Activated naive CD8-positive, alpha-beta T cell treated with anti-CD3 and anti-CD28 coated beads, Interleukin-2, amount 10 ng/mL, durations not matched to agents 7 days and 5 days (primary cell): Measurements from ENCODE around the gene FGFR2. TPM values are rescaled to one million over a fixed set of nuclear protein-coding genes. Genes with fewer than 3 reads are reported as not detected.

Source experiments
- ATAC-seq: fragments of 150-1000 bp; cut with Tn5 transposase; one replicate; pipeline ENCODE4 v1.10.0; 2021; ENCODE audit warnings: low read depth, moderate library complexity
- POLR2A ChIA-PET: fragments of 350-600 bp; sonication (Branson Sonifier 250); formaldehyde crosslinking; loops from one replicate; lab custom pipeline; 2021; ENCODE audit warnings: antibody characterized with exemption; lab: Charles Lee
- DNase-seq: peaks from one replicate; pipeline ENCODE4 v3.0.0; 2021
- H3K27ac Mint-ChIP-seq: one replicate; pipeline ENCODE4 v1.8.0; 2022; ENCODE audit warnings: mild to moderate bottlenecking, mixed read lengths
- H3K27me3 Mint-ChIP-seq: one replicate; pipeline ENCODE4 v1.8.0; 2022; ENCODE audit warnings: mild to moderate bottlenecking, moderate library complexity, mixed read lengths
- H3K36me3 Mint-ChIP-seq: one replicate; pipeline ENCODE4 v1.8.0; 2021; ENCODE audit warnings: mild to moderate bottlenecking, mixed read lengths
- H3K4me1 Mint-ChIP-seq: one replicate; pipeline ENCODE4 v1.8.0; 2021; ENCODE audit warnings: mixed read lengths
- H3K4me3 Mint-ChIP-seq: one replicate; pipeline ENCODE4 v1.8.0; 2022; ENCODE audit warnings: mild to moderate bottlenecking, moderate library complexity, mixed read lengths
- H3K9me3 Mint-ChIP-seq: one replicate; pipeline ENCODE4 v1.8.0; 2021; ENCODE audit warnings: mixed read lengths
- total RNA-seq, 2 experiments: library from RNA; stranded (reverse); gene quantifications; one replicate each; pipeline ENCODE4 v1.2.3, GENCODE V29; 2021

FGFR2 gene
- total RNA-seq, 2 experiments from 2014 or later, result 0.89 to 1.1 TPM

GRCh38 chr10:121590772-121591171 lies 7.5 kb downstream of the FGFR2 start:
- Mint-ChIP-seq H3K9me3 (peaks cover 1% of the 10 kb centered on the region), H3K27ac (no peak overlapping the region), H3K36me3 (no peaks in the 10 kb centered on the region), H3K4me1 (no peaks in the 10 kb centered on the region), H3K4me3 (no peak overlapping the region), H3K27me3 (peaks cover 13% of the 10 kb centered on the region)
- POLR2A ChIA-PET, result no interaction called here
- DNase-seq (no peak), ATAC-seq (no peak)

GRCh38 chr10:121589553-121589952 lies 8.7 kb downstream of the FGFR2 start:
- Mint-ChIP-seq H3K9me3 (peaks cover 1% of the 10 kb centered on the region), H3K27me3 (peaks cover 2% of the 10 kb centered on the region), H3K36me3 (no peaks in the 10 kb centered on the region), H3K4me1 (no peaks in the 10 kb centered on the region), H3K27ac (no peak overlapping the region), H3K4me3 (no peak overlapping the region)
- ATAC-seq (no peak), DNase-seq (no peak)
- POLR2A ChIA-PET, result no interaction called here

GRCh38 chr10:121583857-121584256 lies 14.4 kb downstream of the FGFR2 start:
- no peak for DNase-seq
- no peak overlapping the region for H3K4me3 Mint-ChIP-seq
- H3K27ac Mint-ChIP-seq, result no peak overlapping the region
- POLR2A ChIA-PET, result no interaction called here
- H3K27me3 Mint-ChIP-seq, result peaks cover 2% of the 10 kb centered on the region
- ATAC-seq, result no peak
- H3K36me3 Mint-ChIP-seq, result no peaks in the 10 kb centered on the region
- H3K4me1 Mint-ChIP-seq, result no peaks in the 10 kb centered on the region
- H3K9me3 Mint-ChIP-seq, result peaks cover 3% of the 10 kb centered on the region

GRCh38 chr10:121583258-121583657 lies 15.0 kb downstream of the FGFR2 start:
- POLR2A ChIA-PET, result no interaction called here
- DNase-seq (no peak), ATAC-seq (no peak)
- no peak overlapping the region for H3K4me3 Mint-ChIP-seq
- peaks cover 3% of the 10 kb centered on the region for H3K9me3 Mint-ChIP-seq
- H3K36me3 Mint-ChIP-seq, result no peaks in the 10 kb centered on the region
- H3K27me3 Mint-ChIP-seq, result peaks cover 2% of the 10 kb centered on the region
- H3K4me1 Mint-ChIP-seq, result no peaks in the 10 kb centered on the region
- no peak overlapping the region for H3K27ac Mint-ChIP-seq

- DNase-seq (no peak), ATAC-seq (no peak)
- Mint-ChIP-seq H3K27ac (no peak overlapping the region), H3K4me1 (no peaks in the 10 kb centered on the region), H3K27me3 (no peaks in the 10 kb centered on the region), H3K36me3 (no peaks in the 10 kb centered on the region), H3K9me3 (peaks cover 1% of the 10 kb centered on the region), H3K4me3 (no peak overlapping the region)
- POLR2A ChIA-PET, result no interaction called here
Observed at GRCh38 chr10:121580276-121581116, 17.7 kb downstream of the FGFR2 start.

- no peak overlapping the region for H3K4me3 Mint-ChIP-seq
- no peak for ATAC-seq
Observed at GRCh38 chr10:121579656-121580055, 18.6 kb downstream of the FGFR2 start.

GRCh38 chr10:121578965-121579364 lies 19.3 kb downstream of the FGFR2 start:
- peaks cover 1% of the 10 kb centered on the region for H3K27me3 Mint-ChIP-seq
- POLR2A ChIA-PET, result no interaction called here
- ATAC-seq (no peak), DNase-seq (no peak)
- H3K27ac Mint-ChIP-seq, result no peak overlapping the region
- H3K36me3 Mint-ChIP-seq, result no peaks in the 10 kb centered on the region
- H3K9me3 Mint-ChIP-seq, result peaks cover 1% of the 10 kb centered on the region
- no peak overlapping the region for H3K4me3 Mint-ChIP-seq
- H3K4me1 Mint-ChIP-seq, result no peaks in the 10 kb centered on the region

More at GRCh38 chr10:121579656-121580055, 18.6 kb downstream of the FGFR2 start:
- H3K9me3 Mint-ChIP-seq, result peaks cover 1% of the 10 kb centered on the region
- POLR2A ChIA-PET, result no interaction called here
- no peak for DNase-seq
- no peak overlapping the region for H3K27ac Mint-ChIP-seq
- no peaks in the 10 kb centered on the region for H3K4me1 Mint-ChIP-seq
- H3K27me3 Mint-ChIP-seq, result no peaks in the 10 kb centered on the region
- H3K36me3 Mint-ChIP-seq, result no peaks in the 10 kb centered on the region

GRCh38 chr10:121578298-121578697 lies 19.9 kb downstream of the FGFR2 start:
- Mint-ChIP-seq H3K27ac (no peak overlapping the region), H3K36me3 (no peaks in the 10 kb centered on the region), H3K27me3 (peaks cover 2% of the 10 kb centered on the region), H3K4me3 (no peak overlapping the region), H3K4me1 (no peaks in the 10 kb centered on the region), H3K9me3 (peaks cover 1% of the 10 kb centered on the region)
- ATAC-seq (no peak), DNase-seq (no peak)
- POLR2A ChIA-PET, result no interaction called here

- H3K4me1 Mint-ChIP-seq, result no peaks in the 10 kb centered on the region
- peaks cover 2% of the 10 kb centered on the region for H3K27me3 Mint-ChIP-seq
- POLR2A ChIA-PET, result no interaction called here
- H3K36me3 Mint-ChIP-seq, result no peaks in the 10 kb centered on the region
- no peak overlapping the region for H3K27ac Mint-ChIP-seq
- ATAC-seq (no peak), DNase-seq (no peak)
- no peak overlapping the region for H3K4me3 Mint-ChIP-seq
- H3K9me3 Mint-ChIP-seq, result no peaks in the 10 kb centered on the region
Observed at GRCh38 chr10:121577568-121577967, 20.7 kb downstream of the FGFR2 start.

- Mint-ChIP-seq H3K36me3 (no peaks in the 10 kb centered on the region), H3K4me3 (no peak overlapping the region), H3K9me3 (no peaks in the 10 kb centered on the region), H3K4me1 (no peaks in the 10 kb centered on the region), H3K27me3 (peaks cover 2% of the 10 kb centered on the region), H3K27ac (no peak overlapping the region)
- no peak for ATAC-seq
- POLR2A ChIA-PET, result no interaction called here
- DNase-seq, result no peak
Observed at GRCh38 chr10:121576139-121576538, 22.1 kb downstream of the FGFR2 start.

- no peak for DNase-seq
- Mint-ChIP-seq H3K27me3 (peaks cover 2% of the 10 kb centered on the region), H3K36me3 (no peaks in the 10 kb centered on the region), H3K27ac (no peak overlapping the region), H3K4me1 (no peaks in the 10 kb centered on the region), H3K9me3 (no peaks in the 10 kb centered on the region), H3K4me3 (no peak overlapping the region)
- POLR2A ChIA-PET, result no interaction called here
- no peak for ATAC-seq
Observed at GRCh38 chr10:121574519-121575166, 23.6 kb downstream of the FGFR2 start.

- Mint-ChIP-seq H3K27me3 (peaks cover 2% of the 10 kb centered on the region), H3K36me3 (no peaks in the 10 kb centered on the region), H3K4me1 (no peaks in the 10 kb centered on the region), H3K27ac (no peak overlapping the region), H3K4me3 (no peak overlapping the region), H3K9me3 (no peaks in the 10 kb centered on the region)
- DNase-seq (no peak), ATAC-seq (no peak)
- POLR2A ChIA-PET, result no interaction called here
Observed at GRCh38 chr10:121573538-121573941, 24.7 kb downstream of the FGFR2 start.

- DNase-seq, result no peak
- H3K36me3 Mint-ChIP-seq, result no peaks in the 10 kb centered on the region
- H3K27ac Mint-ChIP-seq, result no peak overlapping the region
- no peaks in the 10 kb centered on the region for H3K4me1 Mint-ChIP-seq
- peaks cover 2% of the 10 kb centered on the region for H3K27me3 Mint-ChIP-seq
- no peak for ATAC-seq
- H3K4me3 Mint-ChIP-seq, result no peak overlapping the region
- POLR2A ChIA-PET, result no interaction called here
- no peaks in the 10 kb centered on the region for H3K9me3 Mint-ChIP-seq
Observed at GRCh38 chr10:121572859-121573537, 25.2 kb downstream of the FGFR2 start.
